Kidney epithelial cell (primary cell): Measurements from ENCODE around the gene DYNC1LI1. TPM values are rescaled to one million over a fixed set of nuclear protein-coding genes. Genes with fewer than 3 reads are reported as not detected.

Experiments used
- DNase-seq: peaks from one replicate; pipeline ENCODE4 v3.0.0-alpha.2; 2010; ENCODE audit warnings: low read depth
- H3K27me3 ChIP-seq: 2 replicates; pipeline ENCODE4 v1.6.0; 2011; ENCODE audit warnings: low read length; ENCODE audit not compliant: control insufficient read depth, insufficient read depth
- H3K36me3 ChIP-seq: 2 replicates; pipeline ENCODE4 v1.5.1; 2011; ENCODE audit warnings: low read length; ENCODE audit not compliant: control insufficient read depth, insufficient read depth
- H3K4me3 ChIP-seq: 2 replicates; pipeline ENCODE4 v1.5.1; 2011; ENCODE audit warnings: low read depth, mild to moderate bottlenecking, control low read depth, low read length
- CTCF ChIP-seq: IDR thresholded peaks from 2 replicates; pipeline ENCODE4 v1.5.1; 2011; ENCODE audit warnings: mild to moderate bottlenecking, moderate library complexity, low read length, control low read depth, inconsistent platforms; ENCODE audit not compliant: insufficient read depth, poor library complexity, severe bottlenecking
- total RNA-seq: library from RNA; depleted of rRNA; stranded (reverse); fragments of >200 nt; gene quantifications from 2 replicates; pipeline ENCODE4 v1.2.3, GENCODE V29; 2015

Gene DYNC1LI1
- total RNA-seq, 1 donor from 2014 or later = 41.8 TPM

GRCh38 chr3:32493437-32494414 lies 76.9 kb downstream of the DYNC1LI1 start:
- Histone ChIP-seq H3K27me3 (no peaks in the 10 kb centered on the region), H3K4me3 (no peak overlapping the region), H3K36me3 (no peaks in the 10 kb centered on the region)
- no peak for TF ChIP-seq CTCF
- DNase-seq = no peak

- Histone ChIP-seq H3K27me3 (no peaks in the 10 kb centered on the region), H3K36me3 (no peaks in the 10 kb centered on the region), H3K4me3 (no peak overlapping the region)
- DNase-seq = no peak
- no peak for TF ChIP-seq CTCF
These were observed 77.8 kb downstream of the DYNC1LI1 start for GRCh38 chr3:32492684-32493436.

GRCh38 chr3:32488474-32489008 lies 82.1 kb downstream of the DYNC1LI1 start:
- no peaks in the 10 kb centered on the region for H3K36me3 ChIP-seq

GRCh38 chr3:32487781-32488473 lies 82.7 kb downstream of the DYNC1LI1 start:
- no peaks in the 10 kb centered on the region for H3K36me3 ChIP-seq
- no peak overlapping the region for H3K4me3 ChIP-seq

More at GRCh38 chr3:32488474-32489008, 82.1 kb downstream of the DYNC1LI1 start:
- Histone ChIP-seq H3K4me3 (no peak overlapping the region), H3K27me3 (no peaks in the 10 kb centered on the region)
- no peak for DNase-seq
- TF ChIP-seq CTCF = no peak

More at GRCh38 chr3:32487781-32488473, 82.7 kb downstream of the DYNC1LI1 start:
- H3K27me3 ChIP-seq = no peaks in the 10 kb centered on the region
- TF ChIP-seq CTCF = no peak
- no peak for DNase-seq
